ENCODE measurements around the gene PTPRE. TPM values are rescaled to one million over a fixed set of nuclear protein-coding genes. Genes with fewer than 3 reads are reported as not detected.

The PTPRE gene
- total RNA-seq, 1 experiment from 2014 or later = 12.3 TPM

DNA sequence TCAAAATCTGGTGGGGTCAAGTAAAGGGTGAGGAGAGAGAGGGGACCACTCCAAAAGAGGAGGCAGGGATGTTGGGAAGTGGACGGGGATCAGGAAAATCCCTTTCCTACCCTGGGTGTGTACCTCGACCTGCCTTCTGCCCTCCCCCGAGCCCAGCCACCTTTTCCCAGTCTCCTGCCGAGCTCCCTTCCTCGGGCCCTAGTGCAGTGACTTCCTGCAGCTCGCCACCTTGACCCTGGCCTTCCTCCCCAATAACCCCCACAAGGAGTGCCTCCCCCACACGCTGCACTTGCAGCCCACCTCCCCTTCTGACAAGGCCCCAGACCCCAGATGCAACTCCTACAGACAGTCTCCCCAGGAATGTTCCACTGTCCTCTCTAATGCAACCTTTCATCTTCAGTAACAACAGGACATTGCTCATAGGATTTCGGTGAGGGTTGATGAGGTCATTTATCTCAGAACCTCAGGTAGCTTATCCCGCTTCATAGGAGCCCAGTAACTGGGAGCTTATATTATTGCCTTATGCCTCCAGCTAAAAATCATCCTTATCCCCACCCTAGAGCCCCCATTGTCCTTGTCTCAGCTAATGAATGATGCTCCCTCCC, 129.2 kb downstream of the PTPRE start:
- Histone ChIP-seq H2AFZ (ENCODE audit: low read depth, low read length, poor library complexity, severe bottlenecking) (no peak overlapping the region), H3K4me1 (ENCODE audit: control insufficient read depth in 1 of 2, insufficient read depth in 2 of 2, low read length in 2 of 2) (peaks cover 7 to 13% of the 10 kb centered on the region in 2 experiments; a peak in 3 of 4 replicates), H3K4me2 (ENCODE audit: low read length) (no peak overlapping the region), H3K79me2 (ENCODE audit: insufficient read depth, low read length) (no peaks in the 10 kb centered on the region), H4K20me1 (ENCODE audit: insufficient read depth) (no peaks in the 10 kb centered on the region), H3K9me2 (ENCODE audit: insufficient read depth) (no peaks in the 10 kb centered on the region), H3K9me3 (ENCODE audit: control insufficient read depth in 1 of 2, insufficient read depth in 1 of 2, low read depth in 1 of 2, low read length in 2 of 2) (no peaks in the 10 kb centered on the region), H3K36me3 (ENCODE audit: control insufficient read depth in 1 of 2, insufficient read depth in 2 of 2, low read length in 2 of 2) (no peaks in the 10 kb centered on the region), H3K27ac (ENCODE audit: low read depth, low read length) (no peak overlapping the region), H3K9ac (ENCODE audit: low read length) (no peak overlapping the region), H3K4me3 (replicated peaks in 1 of 2; ENCODE audit: low read depth in 1 of 2, low read length in 2 of 2) (no peak overlapping the region), H3K27me3 (ENCODE audit: insufficient read depth, low read length) (no peaks in the 10 kb centered on the region)
- ChIA-PET CTCF (interaction anchor here (1.1 to 4.5 kb wide), 17 partner anchors 8 to 320 kb away, joined by 3 to 47 read pairs (median 5); partner anchors contain the start of gene PTPRE), POLR2A (interaction anchor here (1.8 kb wide), 1 partner anchor 11 kb away, joined by 6 read pairs; no protein-coding TSS in a partner anchor), RAD21 (ENCODE audit: low non-redundant PET in 1 of 2, low total read pairs in 2 of 2, uncharacterized antibody in 2 of 2, unreplicated experiment in 2 of 2) (interaction anchor here (0.7 to 1.3 kb wide), 3 partner anchors 33 to 129 kb away, joined by 3 to 6 read pairs (median 4); partner anchors contain the start of gene PTPRE (in 1 of the 2))
- DNase-seq (ENCODE audit: low read depth, low spot score) (no peak), ATAC-seq (no peak)
- no peak for TF ChIP-seq POLR2AphosphoS5 (IDR thresholded peaks at IDR 0.05; ENCODE audit: low read depth, low read length)
- TF ChIP-seq, protein P1, sequence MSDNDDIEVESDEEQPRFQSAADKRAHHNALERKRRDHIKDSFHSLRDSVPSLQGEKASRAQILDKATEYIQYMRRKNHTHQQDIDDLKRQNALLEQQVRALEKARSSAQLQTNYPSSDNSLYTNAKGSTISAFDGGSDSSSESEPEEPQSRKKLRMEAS (IDR thresholded peaks at IDR 0.05) = no peak
- TF ChIP-seq EGR1 (IDR thresholded peaks at IDR 0.05; ENCODE audit: low read depth) = no peak
- BruUV-seq (replicated peaks) = no TSS peak
- intact Hi-C loops (cut with micrococcal nuclease) = no loop called here

DNA sequence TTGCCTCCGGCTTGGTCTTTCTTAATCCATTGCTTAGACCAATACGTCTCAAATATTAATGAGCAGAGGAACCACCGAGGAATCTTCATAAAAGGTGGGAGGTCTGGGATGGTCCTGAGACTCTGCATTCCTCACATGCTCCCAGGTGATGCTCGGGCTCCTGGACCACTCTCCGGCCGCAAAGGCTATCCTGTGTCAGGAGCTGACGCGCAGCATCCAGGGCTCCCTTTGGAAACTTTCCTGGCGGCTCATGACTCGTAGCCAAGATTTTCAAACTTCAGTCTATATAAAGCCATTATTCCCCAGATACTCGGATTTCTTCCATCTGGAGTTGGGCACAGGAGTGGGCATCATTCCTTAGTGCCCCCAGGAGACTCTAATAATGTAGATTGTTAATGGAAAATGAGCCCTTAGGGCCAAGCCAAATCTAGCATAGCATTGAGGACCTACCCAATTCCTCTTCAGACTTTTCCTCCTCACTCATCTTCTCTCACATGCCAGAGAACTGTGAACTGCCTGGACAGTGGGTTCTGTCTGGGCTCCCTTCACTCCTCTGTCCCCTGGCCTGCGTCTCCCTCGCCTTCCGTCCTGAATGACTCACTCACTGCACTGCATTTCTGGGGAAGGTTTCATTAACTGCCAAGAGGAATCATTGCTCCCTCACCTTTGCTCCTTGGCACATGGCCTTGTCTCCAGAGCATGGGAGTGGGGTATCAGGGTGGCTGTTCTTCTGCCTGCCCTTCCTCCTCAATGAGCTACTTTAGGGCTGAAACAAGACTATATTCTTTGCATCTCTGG, 130.0 kb downstream of the PTPRE start:
- H3K4me1 ChIP-seq (ENCODE audit: control insufficient read depth in 1 of 2, insufficient read depth in 2 of 2, low read length in 2 of 2) = peaks cover 7 to 13% of the 10 kb centered on the region in 2 experiments; a peak in 3 of 4 replicates
- H3K79me2 ChIP-seq (ENCODE audit: insufficient read depth, low read length) = no peaks in the 10 kb centered on the region
- H3K4me3 ChIP-seq (replicated peaks in 1 of 2; ENCODE audit: low read depth in 1 of 2, low read length in 2 of 2) = no peak overlapping the region
- ATAC-seq (peak; percentile 67), DNase-seq (ENCODE audit: low read depth, low spot score) (peak; percentile 10)
- H3K36me3 ChIP-seq (ENCODE audit: control insufficient read depth in 1 of 2, insufficient read depth in 2 of 2, low read length in 2 of 2) = no peaks in the 10 kb centered on the region
- H4K20me1 ChIP-seq (ENCODE audit: insufficient read depth) = no peaks in the 10 kb centered on the region
- no peak overlapping the region for H3K9ac ChIP-seq (ENCODE audit: low read length)
- H3K4me2 ChIP-seq (ENCODE audit: low read length) = peak overlapping the region; percentile 52
- H3K27me3 ChIP-seq (ENCODE audit: insufficient read depth, low read length) = no peaks in the 10 kb centered on the region
- H3K9me3 ChIP-seq (ENCODE audit: control insufficient read depth in 1 of 2, insufficient read depth in 1 of 2, low read depth in 1 of 2, low read length in 2 of 2) = no peaks in the 10 kb centered on the region
- H3K9me2 ChIP-seq (ENCODE audit: insufficient read depth) = no peaks in the 10 kb centered on the region
- peak overlapping the region; percentile 19 for H2AFZ ChIP-seq (ENCODE audit: low read depth, low read length, poor library complexity, severe bottlenecking)
- H3K27ac ChIP-seq (ENCODE audit: low read depth, low read length) = no peak overlapping the region
- ChIA-PET CTCF (interaction anchor here (1.4 to 4.5 kb wide), 4 partner anchors 9 to 33 kb away, joined by 3 to 47 read pairs (median 20); no protein-coding TSS in a partner anchor), POLR2A (no interaction called here), RAD21 (ENCODE audit: low non-redundant PET in 1 of 2, low total read pairs in 2 of 2, uncharacterized antibody in 2 of 2, unreplicated experiment in 2 of 2) (interaction anchor here (0.7 to 1.3 kb wide), 3 partner anchors 32 to 130 kb away, joined by 3 to 6 read pairs (median 4); partner anchors contain the start of gene PTPRE (in 1 of the 2))
- no TSS peak for BruUV-seq (replicated peaks)
- no peak for TF ChIP-seq SRF (IDR thresholded peaks at IDR 0.05; ENCODE audit: low read depth)
- TF ChIP-seq SP1 (IDR thresholded peaks at IDR 0.05; ENCODE audit: low read depth) = peak; percentile 35; the same call in 1 of the 2 replicates
- no peak for TF ChIP-seq ZFX (IDR thresholded peaks at IDR 0.05)
- TF ChIP-seq, protein P2, sequence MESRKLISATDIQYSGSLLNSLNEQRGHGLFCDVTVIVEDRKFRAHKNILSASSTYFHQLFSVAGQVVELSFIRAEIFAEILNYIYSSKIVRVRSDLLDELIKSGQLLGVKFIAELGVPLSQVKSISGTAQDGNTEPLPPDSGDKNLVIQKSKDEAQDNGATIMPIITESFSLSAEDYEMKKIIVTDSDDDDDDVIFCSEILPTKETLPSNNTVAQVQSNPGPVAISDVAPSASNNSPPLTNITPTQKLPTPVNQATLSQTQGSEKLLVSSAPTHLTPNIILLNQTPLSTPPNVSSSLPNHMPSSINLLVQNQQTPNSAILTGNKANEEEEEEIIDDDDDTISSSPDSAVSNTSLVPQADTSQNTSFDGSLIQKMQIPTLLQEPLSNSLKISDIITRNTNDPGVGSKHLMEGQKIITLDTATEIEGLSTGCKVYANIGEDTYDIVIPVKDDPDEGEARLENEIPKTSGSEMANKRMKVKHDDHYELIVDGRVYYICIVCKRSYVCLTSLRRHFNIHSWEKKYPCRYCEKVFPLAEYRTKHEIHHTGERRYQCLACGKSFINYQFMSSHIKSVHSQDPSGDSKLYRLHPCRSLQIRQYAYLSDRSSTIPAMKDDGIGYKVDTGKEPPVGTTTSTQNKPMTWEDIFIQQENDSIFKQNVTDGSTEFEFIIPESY (IDR thresholded peaks at IDR 0.05; ENCODE audit: extremely low read depth, insufficient replicate concordance, low read length) = no peak
- TF ChIP-seq POLR2A (IDR thresholded peaks at IDR 0.05; ENCODE audit: borderline replicate concordance, extremely low read depth, insufficient read depth, insufficient read length) = no peak
- TF ChIP-seq TCF7L2 (IDR thresholded peaks at IDR 0.05; ENCODE audit: borderline replicate concordance, extremely low read depth, insufficient read depth, insufficient read length) = no peak
- no peak for TF ChIP-seq EZH2 (IDR thresholded peaks at IDR 0.05)
- TF ChIP-seq, protein P1 (IDR thresholded peaks at IDR 0.05) = 0 out of 2 replicates have a peak, but pooled peaks have one; percentile 76
- peak; percentile 69 for TF ChIP-seq JUND (IDR thresholded peaks at IDR 0.05)
- intact Hi-C loops (cut with micrococcal nuclease) = no loop called here

Data from HCT116 (cell line).